Endometrium (tissue), 2 donors: Measurements from ENCODE around the gene SH3D19.

Source experiments
- FAIRE-seq: peaks from 2 replicates; lab custom pipeline; 2012; peaks lifted over from hg19 to GRCh38; lab: Jason Lieb, UNC
- donor health status: control.
- donor health status: control.

SH3D19 gene

DNA sequence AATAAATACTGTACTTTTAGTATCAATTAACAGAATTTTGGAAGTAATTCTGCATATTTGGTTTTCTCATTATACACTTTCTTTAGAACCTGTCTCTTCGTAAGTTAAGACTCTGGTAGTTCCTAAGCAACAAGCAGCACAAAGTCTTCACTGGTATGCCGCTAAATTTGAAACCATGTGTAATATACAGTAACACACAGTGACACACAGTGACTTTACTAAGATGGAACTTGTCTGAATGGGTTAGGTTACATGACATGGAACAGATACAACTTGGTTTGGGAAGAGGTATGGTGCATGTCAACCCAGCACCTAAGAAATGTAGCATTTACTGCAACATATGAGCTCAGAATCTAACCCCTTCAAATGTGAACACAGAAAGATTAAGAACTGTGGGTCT is 132.0 kb downstream of the SH3D19 start:
- FAIRE-seq: no peak

DNA sequence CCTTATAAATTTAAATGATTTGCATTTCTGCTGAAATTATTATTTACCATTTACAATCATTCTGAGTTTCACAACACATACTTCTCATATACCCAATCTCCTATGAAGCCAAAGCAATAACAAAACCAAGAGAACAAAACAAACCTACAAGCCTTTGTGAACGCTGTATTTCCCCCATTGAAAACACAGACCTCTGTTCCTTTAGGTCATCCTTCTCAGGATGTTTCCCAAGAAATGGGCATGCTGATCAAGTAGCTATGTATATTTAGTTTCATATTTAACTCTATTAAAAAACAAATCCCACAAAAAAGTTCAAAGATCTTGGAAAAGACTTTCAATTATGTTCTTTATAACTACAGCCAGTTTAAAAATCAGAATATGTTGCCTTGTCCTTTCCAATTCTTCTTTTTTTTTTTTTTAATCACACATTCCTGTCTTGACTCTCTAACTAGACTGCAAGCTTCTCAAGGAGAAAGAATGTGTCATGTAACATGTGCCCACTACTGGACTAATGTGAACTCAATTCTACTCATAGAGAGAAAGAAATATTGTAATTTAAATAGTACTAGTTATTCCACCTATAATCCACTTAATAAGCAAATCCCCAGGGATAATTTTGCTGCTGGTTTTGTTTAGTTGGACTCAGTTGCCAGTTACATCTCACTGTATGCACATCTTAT is 132.7 kb downstream of the SH3D19 start:
- no peak for FAIRE-seq

DNA sequence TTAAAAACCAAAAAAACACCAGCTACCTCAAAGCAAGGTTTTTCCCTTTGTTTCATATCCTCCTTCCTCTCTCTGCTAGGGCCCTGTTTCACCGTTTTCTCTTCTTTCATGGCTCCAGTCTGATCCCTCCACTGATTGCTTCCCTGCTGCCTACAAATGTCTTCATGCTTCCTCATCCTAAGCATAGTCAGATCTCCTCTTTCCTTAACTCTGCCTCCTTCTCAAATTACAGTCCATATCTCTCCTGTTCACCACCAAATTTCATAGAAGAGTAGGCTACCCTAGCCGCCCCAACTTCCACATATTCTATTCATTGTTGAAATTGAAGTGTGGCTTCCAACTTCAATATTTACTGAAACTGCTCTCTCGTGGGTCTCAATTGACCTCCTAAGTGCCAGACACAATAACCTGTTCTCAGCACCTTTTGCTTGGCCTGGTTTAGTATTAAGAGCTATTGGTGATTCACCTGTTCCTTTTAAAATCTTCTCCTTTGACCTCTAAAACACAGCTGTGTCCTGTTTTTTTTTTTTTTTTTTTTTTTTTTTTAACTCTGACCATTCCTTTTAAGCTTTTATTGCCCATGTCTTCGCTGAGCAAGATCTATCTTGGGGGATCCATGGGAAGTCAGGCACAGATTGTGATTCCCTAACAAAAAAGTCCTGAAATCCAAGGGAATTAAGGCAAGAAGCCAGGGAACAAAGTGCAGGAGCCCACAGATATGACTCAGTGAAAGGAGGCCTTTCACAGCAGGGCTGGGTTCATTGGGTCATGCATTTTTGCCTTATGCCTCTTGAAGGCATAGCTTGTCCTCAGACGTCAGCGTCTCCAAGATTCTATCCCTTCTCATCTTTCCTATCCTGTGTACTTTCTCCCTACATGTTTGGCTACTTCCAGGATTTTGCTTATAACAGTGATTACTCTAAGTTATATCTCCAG is 140.6 kb downstream of the SH3D19 start:
- no peak for FAIRE-seq

DNA sequence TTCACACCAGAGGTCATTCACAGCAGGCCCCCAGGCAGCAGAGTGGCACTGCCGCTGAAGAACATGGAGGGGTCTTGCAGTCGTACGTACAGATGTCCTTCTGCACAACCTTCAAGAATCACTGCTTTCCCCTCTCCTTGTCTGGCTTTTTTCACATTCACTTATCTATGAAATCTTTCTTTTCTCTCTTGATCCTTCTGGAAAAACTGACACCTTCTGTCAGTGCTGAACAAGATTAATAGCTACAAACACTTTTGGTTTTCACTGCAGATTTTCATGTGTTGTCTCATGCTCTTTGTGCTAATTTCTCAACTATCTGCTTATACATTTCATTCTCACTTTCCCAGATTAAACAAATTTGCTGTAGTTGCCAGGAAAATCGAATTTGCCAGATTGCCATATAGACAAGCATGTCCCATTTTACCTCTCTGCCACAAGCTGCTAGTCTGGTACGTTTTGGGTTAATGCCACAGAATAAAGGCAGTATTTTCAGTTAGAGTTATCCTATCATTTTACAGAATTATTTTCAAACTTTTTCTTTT is 142.9 kb downstream of the SH3D19 start:
- no peak for FAIRE-seq

DNA sequence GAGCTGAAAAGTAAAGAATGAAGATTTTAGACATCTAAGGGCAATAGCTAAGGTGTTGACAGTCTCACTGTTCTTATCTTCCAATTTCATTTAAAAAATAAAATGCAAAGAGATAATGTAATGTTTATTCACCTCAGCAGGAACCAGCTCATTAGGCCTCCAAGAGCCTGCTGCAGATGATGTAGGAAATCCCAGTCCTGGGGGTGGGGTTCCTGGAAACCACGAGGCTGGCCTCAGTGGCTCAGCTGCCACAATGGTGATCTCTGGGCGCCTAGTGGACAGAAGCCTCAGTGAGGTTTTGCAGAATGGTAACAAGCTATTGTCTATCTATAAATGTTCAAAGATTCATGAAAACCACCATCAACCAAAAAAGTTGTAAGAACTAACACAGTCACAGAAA is 148.7 kb downstream of the SH3D19 start:
- FAIRE-seq: no peak

DNA sequence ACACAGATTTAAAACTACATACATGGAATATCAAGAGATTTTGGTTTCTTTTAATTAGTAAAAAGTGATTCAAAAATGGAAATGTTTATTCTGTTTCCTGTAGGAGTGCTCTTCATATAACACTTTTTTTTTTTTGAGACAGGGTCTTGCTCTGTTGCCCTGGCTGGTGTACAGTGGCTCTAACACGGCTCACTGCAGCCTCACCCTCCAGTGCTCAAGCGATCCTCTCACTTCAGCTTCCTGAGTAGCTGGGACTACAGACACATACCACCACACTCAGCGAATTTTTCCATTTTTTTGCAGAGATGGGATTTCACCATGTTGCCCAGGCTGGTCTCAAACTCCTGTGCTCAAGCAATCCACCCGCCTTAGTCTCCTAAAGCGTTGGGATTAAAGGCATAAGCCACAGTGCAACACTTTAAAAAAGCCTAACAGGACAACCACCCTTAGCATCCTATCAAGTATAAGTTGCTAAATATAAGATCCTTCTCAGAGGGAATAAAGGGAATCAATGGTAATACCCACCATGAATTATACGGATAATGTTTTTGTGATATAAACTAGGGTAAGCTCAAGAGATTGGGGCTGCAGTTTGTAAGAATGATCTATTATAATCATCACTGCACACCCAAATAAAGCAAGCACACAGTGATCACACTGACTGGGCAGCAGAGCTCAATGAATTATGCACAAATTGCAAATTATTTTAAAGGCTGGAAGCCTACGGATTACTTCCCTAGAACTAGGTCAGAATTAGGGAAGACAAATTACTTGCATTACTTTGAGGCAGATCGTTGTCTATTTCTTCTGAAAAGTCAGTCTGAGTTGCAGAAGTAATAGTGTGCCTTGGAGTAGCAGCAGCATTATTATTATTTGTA is 149.4 kb downstream of the SH3D19 start:
- no peak for FAIRE-seq

DNA sequence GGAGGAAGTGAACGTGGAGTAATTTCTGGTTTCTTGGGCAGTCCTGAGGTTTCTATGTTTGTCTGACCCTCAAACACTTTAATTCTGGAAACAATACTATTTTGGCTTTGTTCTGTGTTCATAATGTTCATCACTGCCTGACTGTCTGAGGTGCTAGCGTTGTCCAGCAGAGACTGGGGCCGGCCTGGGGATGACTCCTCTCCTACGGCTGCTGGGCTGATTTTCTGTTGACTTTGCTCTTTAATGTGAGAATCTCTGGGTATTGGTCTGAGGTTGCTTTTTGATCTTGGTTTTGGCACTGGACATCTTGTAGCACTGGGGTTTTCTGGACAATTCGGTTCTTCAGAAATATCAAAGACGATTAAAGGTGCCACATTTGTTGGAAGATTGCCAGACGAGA is 150.2 kb downstream of the SH3D19 start:
- FAIRE-seq: no peak

DNA sequence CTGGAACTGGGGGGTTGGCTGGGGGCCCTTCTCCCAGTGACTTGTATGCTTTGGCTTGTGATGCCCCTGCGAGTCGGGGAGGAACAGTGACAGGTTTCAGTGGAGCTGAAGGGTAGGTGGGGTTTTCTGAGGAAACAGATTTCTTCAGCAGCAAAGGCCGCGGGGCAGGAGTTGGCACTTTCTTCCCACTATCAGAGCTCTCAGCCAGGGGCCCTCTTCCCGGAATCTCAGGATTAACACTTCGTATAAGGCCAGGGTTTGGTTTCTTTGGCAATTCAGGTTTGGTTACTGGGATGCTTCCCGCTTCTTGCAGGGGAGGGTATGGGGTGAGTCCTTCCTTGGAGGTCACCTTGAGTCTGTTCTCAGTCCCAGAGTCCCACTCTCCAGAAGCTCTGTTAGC is 150.6 kb downstream of the SH3D19 start:
- no peak for FAIRE-seq

DNA sequence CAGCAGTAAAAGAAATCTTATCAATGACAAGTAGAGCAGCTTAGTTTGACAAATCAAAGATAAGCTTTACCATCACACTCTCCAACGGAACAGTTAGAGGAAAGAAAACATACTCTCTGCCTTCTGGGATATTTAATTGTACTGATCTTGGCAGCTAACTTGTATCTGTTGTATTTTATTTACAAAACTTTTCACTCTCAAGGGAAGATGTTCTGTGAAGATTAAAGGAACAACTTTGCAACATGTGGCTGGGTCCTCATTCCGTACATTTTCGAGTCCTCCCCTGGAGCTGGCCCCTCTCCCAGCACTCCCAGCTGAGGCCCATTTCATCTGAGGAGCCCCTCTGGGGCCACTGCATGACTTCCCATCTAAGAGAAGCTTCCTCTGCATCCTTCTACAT is 151.5 kb downstream of the SH3D19 start:
- peak; percentile 99 for FAIRE-seq

DNA sequence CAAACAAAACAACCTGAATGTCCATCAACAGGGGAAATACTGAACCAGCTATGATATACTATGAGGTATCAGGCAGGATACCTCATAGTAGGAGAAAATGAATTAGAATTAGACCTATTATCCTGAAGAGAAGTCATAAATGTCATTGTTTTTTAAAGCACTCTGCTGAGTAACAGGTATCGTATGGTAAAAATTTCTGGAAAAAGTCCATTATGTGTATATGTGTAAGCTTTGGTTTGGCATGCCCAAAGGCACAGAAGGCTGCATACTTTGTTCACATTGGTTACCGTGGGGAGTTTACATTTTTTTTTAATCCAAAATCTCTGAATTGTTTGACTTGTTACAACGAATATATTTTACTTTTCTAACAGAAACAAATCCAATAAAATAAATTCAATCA is 155.5 kb downstream of the SH3D19 start:
- peak; percentile 41 for FAIRE-seq

DNA sequence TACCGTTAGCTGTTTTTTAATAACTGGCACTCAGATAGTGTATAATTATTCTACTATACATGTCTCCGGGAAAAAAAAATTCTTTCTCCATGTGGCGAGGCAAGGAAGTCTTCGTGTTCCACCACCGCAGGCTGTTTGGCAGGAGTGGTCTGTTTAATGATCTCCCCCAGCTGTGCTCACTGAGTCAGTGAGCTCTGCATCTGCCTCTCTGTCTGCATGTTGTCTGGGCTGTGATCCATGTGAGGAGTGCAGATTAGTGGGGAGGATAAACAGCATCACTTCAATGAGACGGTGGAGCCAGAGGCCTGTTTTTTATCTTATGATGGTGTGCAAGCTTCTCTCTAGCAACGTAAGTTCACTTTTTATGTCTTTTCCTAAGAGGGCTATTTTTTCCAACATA is 156.2 kb downstream of the SH3D19 start:
- FAIRE-seq: peak; percentile 98

DNA sequence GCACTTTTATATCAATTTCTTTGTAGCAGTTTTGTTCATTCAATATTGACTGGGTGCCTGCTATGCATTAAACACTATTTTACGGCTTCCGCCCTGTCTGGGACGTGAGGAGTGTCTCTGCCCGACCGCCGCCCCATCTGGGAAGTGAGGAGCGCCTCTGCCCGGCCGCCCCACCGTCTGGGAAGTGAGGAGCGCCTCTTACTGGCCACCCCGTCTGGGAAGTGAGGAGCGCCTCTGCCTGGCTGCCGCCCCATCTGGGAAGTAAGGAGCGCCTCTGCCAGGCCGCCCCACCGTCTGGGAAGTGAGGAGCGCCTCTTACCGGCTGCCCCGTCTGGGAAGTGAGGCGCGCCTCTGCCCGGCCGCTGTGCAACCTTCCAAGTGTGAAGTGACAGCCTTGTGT is 157.8 kb downstream of the SH3D19 start:
- no peak for FAIRE-seq

DNA sequence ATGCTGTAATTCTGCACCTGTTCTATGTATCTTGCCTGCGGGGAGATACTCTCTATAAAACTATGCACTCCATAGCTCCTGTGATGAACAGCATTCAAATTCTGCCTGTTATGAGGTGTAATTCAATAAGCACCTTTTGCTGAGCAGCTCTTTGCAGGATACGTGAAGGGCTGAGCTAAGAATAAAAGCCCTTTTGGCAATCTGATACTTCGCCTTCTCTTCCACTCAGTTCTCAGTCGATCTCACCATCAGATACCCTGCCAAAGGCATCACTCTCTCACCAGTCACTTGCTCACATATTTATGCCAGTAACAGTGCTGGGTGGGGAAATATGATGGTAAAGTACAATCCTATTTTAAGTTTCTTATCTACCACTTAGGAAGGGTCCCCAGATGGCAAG is 158.8 kb downstream of the SH3D19 start:
- FAIRE-seq: no peak

DNA sequence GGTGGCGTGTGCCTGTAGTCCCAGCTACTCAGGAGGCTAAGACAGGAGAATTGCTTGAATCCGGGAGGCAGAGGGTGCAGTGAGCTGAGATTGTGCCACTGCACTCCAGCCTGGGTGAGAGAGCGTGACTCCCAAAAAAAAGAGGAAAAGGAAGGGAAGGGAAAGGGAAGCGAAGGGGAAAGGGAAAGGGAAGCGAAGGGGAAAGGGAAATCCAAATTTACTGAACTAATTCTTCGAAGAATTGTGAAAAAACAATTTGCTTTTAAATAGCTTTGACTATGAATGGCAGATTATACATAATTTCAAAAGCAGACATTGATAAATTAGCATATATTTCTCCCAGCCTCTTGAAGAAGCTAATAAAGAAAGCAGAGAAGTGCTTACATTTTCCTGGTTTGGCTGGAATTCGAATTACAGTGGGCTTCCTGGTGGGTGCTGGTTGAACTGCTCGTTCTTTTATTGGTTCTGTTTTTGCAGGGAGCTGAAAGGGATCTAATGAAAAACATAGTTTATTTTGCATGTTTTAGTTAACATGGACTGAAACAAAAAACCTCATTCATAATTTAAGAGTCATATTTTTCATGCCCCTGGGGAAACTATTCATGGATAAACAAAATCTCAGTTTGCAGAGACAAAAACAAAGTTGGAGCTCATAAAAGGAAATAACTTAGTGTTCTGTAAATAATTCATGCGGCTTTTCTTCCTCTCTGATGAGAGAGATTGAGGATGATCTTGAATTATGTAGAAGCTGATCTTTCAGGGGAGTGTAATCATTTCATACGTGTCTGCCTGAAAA is 160.0 kb downstream of the SH3D19 start:
- peak; percentile 99 for FAIRE-seq

DNA sequence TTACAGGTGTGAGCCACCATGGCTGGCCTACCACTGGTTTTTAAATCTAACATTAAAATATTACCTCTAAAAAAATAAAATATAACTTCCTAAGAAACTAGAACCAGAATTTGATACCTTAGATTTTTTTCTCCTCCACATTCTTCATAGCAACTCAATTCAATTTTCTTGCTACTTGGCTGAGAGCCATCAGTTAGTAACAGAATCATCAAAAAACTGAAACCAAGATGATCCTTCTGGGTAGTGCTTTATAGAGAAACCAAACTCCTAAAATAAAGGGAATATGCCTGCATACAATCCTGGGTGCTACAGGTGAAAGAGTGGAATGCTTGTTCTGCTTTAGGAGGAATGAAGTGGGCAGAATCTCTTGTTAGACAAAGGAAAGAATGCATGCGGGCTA is 161.6 kb downstream of the SH3D19 start:
- no peak for FAIRE-seq

DNA sequence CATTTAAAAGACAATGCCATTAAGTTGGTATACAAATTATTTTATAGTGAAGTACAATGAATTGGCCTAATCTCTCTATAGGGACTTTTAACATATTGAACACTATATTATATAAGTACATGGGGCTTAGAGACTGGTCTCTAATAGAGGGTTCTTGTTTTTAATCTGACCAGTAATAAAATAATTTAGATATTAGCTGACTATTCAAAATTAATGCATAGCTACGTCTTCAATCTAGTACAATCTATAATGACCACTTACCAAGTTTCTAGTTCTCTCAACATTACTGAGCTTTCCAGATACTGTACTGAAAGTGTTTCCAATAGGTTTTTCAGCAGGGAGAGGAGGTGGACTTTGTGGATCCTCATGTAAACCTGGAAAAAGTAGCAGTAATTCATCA is 166.4 kb downstream of the SH3D19 start:
- FAIRE-seq: no peak

DNA sequence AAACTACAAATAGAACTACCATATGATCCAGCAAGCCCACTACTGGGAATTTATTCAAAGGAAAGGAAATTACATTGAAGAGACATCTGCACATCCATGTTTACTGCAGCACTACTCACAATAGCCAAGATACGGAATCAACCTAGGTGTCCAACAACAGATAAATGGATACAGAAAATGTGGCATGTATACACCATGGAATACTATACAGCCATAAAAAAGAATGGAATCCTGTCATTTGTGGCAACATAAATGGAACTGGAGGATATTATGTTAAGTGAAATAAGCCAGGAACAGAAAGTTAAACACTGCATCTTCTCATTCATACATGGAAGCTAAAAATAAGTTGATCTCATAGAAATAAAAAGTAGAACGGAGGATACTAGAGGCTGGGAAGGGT is 167.9 kb downstream of the SH3D19 start:
- FAIRE-seq: no peak

DNA sequence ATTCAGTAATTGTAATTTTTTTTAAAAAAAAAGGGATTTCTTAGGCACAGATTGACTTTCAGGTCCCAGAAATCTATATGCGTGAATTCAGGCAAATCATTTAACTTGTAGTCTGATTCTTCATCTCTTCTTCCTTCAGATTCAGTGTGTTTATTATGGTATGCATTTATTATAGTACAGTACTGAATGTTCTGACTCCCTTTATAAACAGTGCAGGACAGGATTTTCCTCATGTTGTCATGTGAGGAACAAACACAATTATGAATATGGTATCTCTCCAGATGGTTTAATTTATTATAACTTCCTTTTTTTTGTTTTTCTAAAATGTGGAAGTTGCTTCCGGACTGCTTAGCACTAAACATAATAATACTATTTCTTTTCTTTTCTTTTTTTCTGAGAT is 171.8 kb downstream of the SH3D19 start:
- no peak for FAIRE-seq

DNA sequence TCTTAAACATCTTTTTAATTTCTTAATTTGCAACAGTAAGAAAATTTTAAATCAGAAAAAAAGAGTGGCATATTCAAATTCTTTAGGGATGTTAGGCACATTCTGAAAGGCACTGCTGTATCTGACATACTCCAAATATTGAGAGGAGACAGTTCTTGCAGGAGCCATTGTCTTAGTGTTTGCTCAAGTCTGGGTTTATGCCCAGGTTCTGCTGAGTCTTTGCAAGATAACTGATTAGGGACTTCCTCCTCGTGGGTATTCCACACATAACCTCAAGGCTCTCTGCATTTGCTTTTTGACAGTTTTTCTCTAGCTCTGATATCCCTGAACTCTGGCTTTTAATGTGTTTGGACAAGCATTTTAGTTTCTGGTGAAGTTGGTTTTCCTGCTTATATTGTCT is 173.4 kb downstream of the SH3D19 start:
- FAIRE-seq: no peak

DNA sequence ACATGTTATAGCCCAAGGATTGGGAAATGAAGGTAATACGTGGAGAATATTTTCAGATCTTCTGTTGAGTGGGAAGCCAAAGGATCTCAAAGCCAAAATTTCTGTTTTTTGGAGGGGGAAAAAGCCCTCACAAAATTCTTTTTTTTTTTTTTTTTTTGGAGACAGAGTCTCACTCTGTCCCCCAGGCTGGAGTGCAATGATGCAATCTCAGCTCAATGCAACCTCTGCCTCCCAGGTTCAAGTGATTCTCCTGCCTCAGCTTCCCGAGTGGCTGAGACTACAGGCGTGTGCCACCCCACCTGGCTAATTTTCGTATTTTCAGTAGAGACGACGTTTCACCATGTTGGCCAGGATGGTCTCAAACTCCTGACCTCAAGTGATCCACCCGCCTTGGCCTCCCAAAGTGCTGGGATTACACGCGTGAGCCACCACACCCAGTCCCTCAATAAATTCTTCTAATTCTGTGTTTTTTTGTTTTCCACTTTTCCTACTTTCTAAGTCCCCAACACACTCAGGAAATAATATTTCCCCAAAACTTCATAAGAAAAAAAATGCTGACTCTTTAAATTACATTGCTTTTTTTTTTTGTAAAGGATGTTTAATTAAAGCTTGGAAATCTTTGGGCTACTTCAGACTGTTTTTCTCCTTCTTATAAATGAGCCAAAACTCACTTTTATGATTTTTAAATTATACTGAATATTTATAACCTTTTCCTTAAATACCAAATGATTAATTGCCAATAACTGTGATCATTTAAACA is 174.4 kb downstream of the SH3D19 start:
- no peak for FAIRE-seq

DNA sequence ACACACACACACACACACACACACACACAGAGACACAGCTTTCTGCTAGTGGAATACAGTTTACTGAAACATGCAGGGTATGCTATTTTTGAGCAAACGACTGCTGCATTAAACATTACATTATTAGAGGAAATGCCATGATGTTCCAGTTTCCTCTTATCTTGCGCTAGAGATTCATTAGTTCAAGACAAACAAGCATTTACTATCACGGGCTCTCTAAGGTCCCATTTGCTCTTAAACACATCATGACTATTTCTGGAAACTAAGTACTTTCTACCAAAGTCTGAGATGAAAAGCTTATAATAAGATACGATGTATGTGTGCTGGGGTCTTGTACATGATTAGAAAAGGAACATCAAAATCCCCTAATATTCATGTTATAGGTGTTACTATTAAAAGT is 177.1 kb downstream of the SH3D19 start:
- FAIRE-seq: no peak
